ENCODE data around the gene ZNF398. TPM values are rescaled to one million over a fixed set of nuclear protein-coding genes. Genes with fewer than 3 reads are reported as not detected.

ZNF398 gene
- total and polyA plus RNA-seq, 9 of the 15 experiments (the other 6 are each of a cell fraction or from before 2014, with no cell fraction given), result 4.0 to 18.6 (median 10.4) TPM

GRCh38 chr7:149229526-149229925 is 82.3 kb downstream of the ZNF398 start (continued):
- 0 out of 2 replicates have a peak, but pooled peaks have one; percentile 40 for TF ChIP-seq SP1 (CRISPR knock-in tag; IDR thresholded peaks at IDR 0.05)

GRCh38 chr7:149232362-149232761 is 85.1 kb downstream of the ZNF398 start:
- POLR2A ChIA-PET, result interaction anchor here (0.7 to 1.7 kb wide), 5 partner anchors 10 to 160 kb away, joined by 3 to 7 read pairs (median 4); partner anchors contain the start of gene ZNF282
- intact Hi-C loops (cut with micrococcal nuclease), result no loop called here
- Histone ChIP-seq H3K4me1 (replicated peaks in 1 of 2; ENCODE audit: control insufficient read depth in 2 of 2, insufficient read depth in 2 of 2, low read length in 2 of 2) (no peaks in the 10 kb centered on the region; a peak in 1 of 5 replicates), H3K9me1 (ENCODE audit: control insufficient read depth, insufficient read depth, low read length) (no peaks in the 10 kb centered on the region), H3K9me3 (replicated peaks; ENCODE audit: control insufficient read depth, insufficient read depth, low read depth, low read length) (no peaks in the 10 kb centered on the region), H3K9ac (ENCODE audit: insufficient read depth in 1 of 2, low read depth in 2 of 2, low read length in 2 of 2) (no peak overlapping the region), H3K4me3 (no peak overlapping the region), H3K27me3 (ENCODE audit: control insufficient read depth in 2 of 2, insufficient read depth in 2 of 2, low read length in 2 of 2) (no peaks in the 10 kb centered on the region), H4K20me1 (replicated peaks; ENCODE audit: control insufficient read depth, insufficient read depth, low read length) (no peaks in the 10 kb centered on the region), H3K27ac (ENCODE audit: extremely low read depth, low read depth, low read length) (no peak overlapping the region), H3K36me3 (ENCODE audit: control insufficient read depth, insufficient read depth, low read length) (no peaks in the 10 kb centered on the region), H3K79me2 (ENCODE audit: control insufficient read depth, insufficient read depth, low read length) (no peaks in the 10 kb centered on the region), H2AFZ (ENCODE audit: low read depth, low read length) (no peak overlapping the region), H3K4me2 (ENCODE audit: insufficient read depth, low read length) (no peak overlapping the region)
- ATAC-seq, result no peak
- no peak for DNase-seq (ENCODE audit: extremely low read depth in 1 of 4, low spot score in 3 of 4)
- no peak for FAIRE-seq
- in situ Hi-C loops (cut with MboI), result no loop called here
- CTCF ChIA-PET (ENCODE audit: low intra/inter-chr PET ratio), result no interaction called here
- TF ChIP-seq ZNF655 (CRISPR knock-in tag; IDR thresholded peaks at IDR 0.05) (no peak), DACH1 (IDR thresholded peaks at IDR 0.05; ENCODE audit: partially characterized antibody) (peak; percentile 64), IRF9 (tag; IDR thresholded peaks at IDR 0.05) (no peak), MTA1 (IDR thresholded peaks at IDR 0.05; ENCODE audit: borderline replicate concordance) (peak; percentile 27; the same call in 1 of the 2 replicates), ZNF512 (tag; IDR thresholded peaks at IDR 0.05) (peak; percentile 78)
- WGBS (ENCODE audit: insufficient coverage, low coverage, missing lambda C conversion rate), result 16% methylated on average over 2 of the region's 2 CpGs
- BruUV-seq (replicated peaks), result no TSS peak

Small RNAs within 50 kb of the gene (small RNA-seq; reads per million reads assigned to genes)
- gene AC004890.1 (not detected), gene RN7SL521P (0.18 reads per million)

Other genes starting within 250 kb of the ZNF398 start
- gene PDIA4, start 118.9 kb upstream of the ZNF398 start, total RNA-seq (2014; rRNA removed), result 158 and 178 TPM in 2 replicates
- gene PDIA4, start 118.9 kb upstream of the ZNF398 start, total RNA-seq (2014; rRNA removed; fragmentation: Illumina TruSeq; extraction: Trizol), result 82.7 and 91.5 TPM in 2 replicates
- gene PDIA4, start 118.9 kb upstream of the ZNF398 start, total RNA-seq (2015; rRNA removed; fragmentation: Illumina TruSeq; extraction: Trizol), result 136 TPM in 2 replicates
- gene PDIA4, start 118.9 kb upstream of the ZNF398 start, total RNA-seq (2021), result 159 and 161 TPM in 2 replicates
- 146 and 186 TPM in 2 replicates for gene PDIA4, start 118.9 kb upstream of the ZNF398 start, polyA plus RNA-seq (2011; rRNA removed)
- gene PDIA4, start 118.9 kb upstream of the ZNF398 start, polyA plus RNA-seq (2014; fragmentation: Illumina TruSeq; extraction: Trizol), result 143 and 175 TPM in 2 replicates
- 10 to 100 TPM in 1 of 2 experiments, 1 to 10 TPM in 1; 9.1 to 14.5 TPM for gene PDIA4, start 118.9 kb upstream of the ZNF398 start, polyA plus RNA-seq (2014; fragmentation: Nextera tagmentation; extraction: Ambion mirVana)
- 155 and 171 TPM in 2 replicates for gene PDIA4, start 118.9 kb upstream of the ZNF398 start, polyA plus RNA-seq (2014; rRNA removed)
- gene ZNF786, start 56.7 kb upstream of the ZNF398 start, total RNA-seq (2014; rRNA removed), result 5.4 and 5.6 TPM in 2 replicates
- gene ZNF786, start 56.7 kb upstream of the ZNF398 start, total RNA-seq (2014; rRNA removed; fragmentation: Illumina TruSeq; extraction: Trizol), result 1.8 and 2.2 TPM in 2 replicates
- 3.6 and 3.9 TPM in 2 replicates for gene ZNF786, start 56.7 kb upstream of the ZNF398 start, total RNA-seq (2015; rRNA removed; fragmentation: Illumina TruSeq; extraction: Trizol)
- gene ZNF786, start 56.7 kb upstream of the ZNF398 start, total RNA-seq (2021), result 4.0 and 4.6 TPM in 2 replicates
- 2.6 and 3.0 TPM in 2 replicates for gene ZNF786, start 56.7 kb upstream of the ZNF398 start, polyA plus RNA-seq (2011; rRNA removed)
- 2.3 and 2.9 TPM in 2 replicates for gene ZNF786, start 56.7 kb upstream of the ZNF398 start, polyA plus RNA-seq (2014; fragmentation: Illumina TruSeq; extraction: Trizol)
- under 1 TPM; 0.31 to 0.49 TPM for gene ZNF786, start 56.7 kb upstream of the ZNF398 start, polyA plus RNA-seq (2014; fragmentation: Nextera tagmentation; extraction: Ambion mirVana)
- 3.1 and 3.2 TPM in 2 replicates for gene ZNF786, start 56.7 kb upstream of the ZNF398 start, polyA plus RNA-seq (2014; rRNA removed)
- gene ZNF425, start 21.1 kb upstream of the ZNF398 start, total RNA-seq (2014; rRNA removed), result 0.37 and 0.59 TPM in 2 replicates
- gene ZNF425, start 21.1 kb upstream of the ZNF398 start, total RNA-seq (2014; rRNA removed; fragmentation: Illumina TruSeq; extraction: Trizol), result 0.36 and 0.48 TPM in 2 replicates
- 0.80 and 0.87 TPM in 2 replicates for gene ZNF425, start 21.1 kb upstream of the ZNF398 start, total RNA-seq (2015; rRNA removed; fragmentation: Illumina TruSeq; extraction: Trizol)
- gene ZNF425, start 21.1 kb upstream of the ZNF398 start, total RNA-seq (2021), result 0.49 and 0.66 TPM in 2 replicates
- gene ZNF425, start 21.1 kb upstream of the ZNF398 start, polyA plus RNA-seq (2011; rRNA removed), result 0.54 and 0.79 TPM in 2 replicates
- gene ZNF425, start 21.1 kb upstream of the ZNF398 start, polyA plus RNA-seq (2014; fragmentation: Illumina TruSeq; extraction: Trizol), result 0.36 and 0.83 TPM in 2 replicates
- under 1 TPM; 0.03 to 0.31 TPM for gene ZNF425, start 21.1 kb upstream of the ZNF398 start, polyA plus RNA-seq (2014; fragmentation: Nextera tagmentation; extraction: Ambion mirVana)
- 0.65 and 0.89 TPM in 2 replicates for gene ZNF425, start 21.1 kb upstream of the ZNF398 start, polyA plus RNA-seq (2014; rRNA removed)
- gene ZNF282, start 48.1 kb downstream of the ZNF398 start, total RNA-seq (2014; rRNA removed), result 32.7 and 38.1 TPM in 2 replicates
- 11.2 and 13.2 TPM in 2 replicates for gene ZNF282, start 48.1 kb downstream of the ZNF398 start, total RNA-seq (2014; rRNA removed; fragmentation: Illumina TruSeq; extraction: Trizol)
- 19.0 and 20.0 TPM in 2 replicates for gene ZNF282, start 48.1 kb downstream of the ZNF398 start, total RNA-seq (2015; rRNA removed; fragmentation: Illumina TruSeq; extraction: Trizol)
- gene ZNF282, start 48.1 kb downstream of the ZNF398 start, total RNA-seq (2021), result 54.6 and 58.6 TPM in 2 replicates
- 13.2 and 23.4 TPM in 2 replicates for gene ZNF282, start 48.1 kb downstream of the ZNF398 start, polyA plus RNA-seq (2011; rRNA removed)
- 17.4 and 25.2 TPM in 2 replicates for gene ZNF282, start 48.1 kb downstream of the ZNF398 start, polyA plus RNA-seq (2014; fragmentation: Illumina TruSeq; extraction: Trizol)
- gene ZNF282, start 48.1 kb downstream of the ZNF398 start, polyA plus RNA-seq (2014; fragmentation: Nextera tagmentation; extraction: Ambion mirVana), result 1 to 10 TPM in 1 of 2 experiments, under 1 TPM in 1; 0.76 to 1.3 TPM
- gene ZNF282, start 48.1 kb downstream of the ZNF398 start, polyA plus RNA-seq (2014; rRNA removed), result 25.5 and 37.8 TPM in 2 replicates
- 10.2 and 10.7 TPM in 2 replicates for gene ZNF212, start 92.2 kb downstream of the ZNF398 start, total RNA-seq (2014; rRNA removed)
- 6.5 and 7.1 TPM in 2 replicates for gene ZNF212, start 92.2 kb downstream of the ZNF398 start, total RNA-seq (2014; rRNA removed; fragmentation: Illumina TruSeq; extraction: Trizol)
- 5.6 and 6.3 TPM in 2 replicates for gene ZNF212, start 92.2 kb downstream of the ZNF398 start, total RNA-seq (2015; rRNA removed; fragmentation: Illumina TruSeq; extraction: Trizol)
- gene ZNF212, start 92.2 kb downstream of the ZNF398 start, total RNA-seq (2021), result 18.0 and 21.4 TPM in 2 replicates
- 7.2 and 13.3 TPM in 2 replicates for gene ZNF212, start 92.2 kb downstream of the ZNF398 start, polyA plus RNA-seq (2011; rRNA removed)
- gene ZNF212, start 92.2 kb downstream of the ZNF398 start, polyA plus RNA-seq (2014; fragmentation: Illumina TruSeq; extraction: Trizol), result 11.2 and 14.2 TPM in 2 replicates
- gene ZNF212, start 92.2 kb downstream of the ZNF398 start, polyA plus RNA-seq (2014; fragmentation: Nextera tagmentation; extraction: Ambion mirVana), result 1 to 10 TPM; 1.8 to 1.9 TPM
- gene ZNF212, start 92.2 kb downstream of the ZNF398 start, polyA plus RNA-seq (2014; rRNA removed), result 11.6 and 14.1 TPM in 2 replicates
- gene ZNF783, start 114.7 kb downstream of the ZNF398 start, total RNA-seq (2014; rRNA removed), result 6.9 and 7.8 TPM in 2 replicates
- gene ZNF783, start 114.7 kb downstream of the ZNF398 start, total RNA-seq (2014; rRNA removed; fragmentation: Illumina TruSeq; extraction: Trizol), result 3.1 and 3.2 TPM in 2 replicates
- 5.0 and 5.1 TPM in 2 replicates for gene ZNF783, start 114.7 kb downstream of the ZNF398 start, total RNA-seq (2015; rRNA removed; fragmentation: Illumina TruSeq; extraction: Trizol)
- gene ZNF783, start 114.7 kb downstream of the ZNF398 start, total RNA-seq (2021), result 9.5 and 11.2 TPM in 2 replicates
- gene ZNF783, start 114.7 kb downstream of the ZNF398 start, polyA plus RNA-seq (2011; rRNA removed), result 8.9 and 10.0 TPM in 2 replicates
- gene ZNF783, start 114.7 kb downstream of the ZNF398 start, polyA plus RNA-seq (2014; fragmentation: Illumina TruSeq; extraction: Trizol), result 5.1 and 5.4 TPM in 2 replicates
- 1 to 10 TPM in 1 of 2 experiments, under 1 TPM in 1; 0.66 to 1.4 TPM for gene ZNF783, start 114.7 kb downstream of the ZNF398 start, polyA plus RNA-seq (2014; fragmentation: Nextera tagmentation; extraction: Ambion mirVana)
- gene ZNF783, start 114.7 kb downstream of the ZNF398 start, polyA plus RNA-seq (2014; rRNA removed), result 9.3 and 10.2 TPM in 2 replicates

Measured in K562 (cell line).